Neural progenitor cell (in vitro differentiated cells): ENCODE results near the gene FGD3. TPM values are rescaled to one million over a fixed set of nuclear protein-coding genes. Genes with fewer than 3 reads are reported as not detected.

ENCODE experiments used
- DNase-seq: peaks from one replicate; pipeline ENCODE4 v3.0.0-alpha.2; 2016; ENCODE audit warnings: low spot score
- H2AFZ ChIP-seq: fragments of 200-600 bp; sonication (generic); replicated peaks from 2 replicates; pipeline ENCODE4 v1.6.1; 2016; ENCODE audit warnings: antibody characterized with exemption
- H3F3A ChIP-seq: fragments of 200-600 bp; sonication (generic); 2 replicates; pipeline ENCODE4 v1.6.1; 2016; ENCODE audit warnings: antibody characterized with exemption, low read depth
- H3K27ac ChIP-seq: fragments of 200-600 bp; sonication (generic); 2 replicates; pipeline ENCODE4 v1.5.1; 2016; ENCODE audit warnings: mild to moderate bottlenecking
- H3K27me3 ChIP-seq: fragments of 200-600 bp; sonication (generic); 2 replicates; pipeline ENCODE4 v1.6.1; 2016; ENCODE audit warnings: mild to moderate bottlenecking, moderate library complexity
- H3K36me3 ChIP-seq: fragments of 200-600 bp; sonication (generic); 2 replicates; pipeline ENCODE4 v1.5.1; 2016
- H3K4me1 ChIP-seq: fragments of 200-600 bp; sonication (generic); 2 replicates; pipeline ENCODE4 v1.6.1; 2016; ENCODE audit warnings: mixed run types
- H3K4me2 ChIP-seq: fragments of 200-600 bp; sonication (generic); 2 replicates; pipeline ENCODE4 v1.6.1; 2016
- H3K4me3 ChIP-seq: fragments of 200-600 bp; sonication (generic); 2 replicates; pipeline ENCODE4 v1.5.1; 2016
- H3K79me2 ChIP-seq: fragments of 200-600 bp; sonication (generic); 2 replicates; pipeline ENCODE4 v1.6.1; 2016; ENCODE audit warnings: low read depth
- H3K9ac ChIP-seq: fragments of 200-600 bp; sonication (generic); 2 replicates; pipeline ENCODE4 v1.6.1; 2016
- H3K9me3 ChIP-seq: fragments of 200-600 bp; sonication (generic); 2 replicates; pipeline ENCODE4 v1.5.1; 2016; ENCODE audit warnings: low read depth
- H4K20me1 ChIP-seq: fragments of 200-600 bp; sonication (generic); 2 replicates; pipeline ENCODE4 v1.6.1; 2016; ENCODE audit warnings: low read depth
- H3K27ac Mint-ChIP-seq: 3 replicates; pipeline ENCODE4 v1.8.0; 2021; ENCODE audit warnings: mixed read lengths
- H3K27me3 Mint-ChIP-seq: 2 replicates; pipeline ENCODE4 v1.8.0; 2022; ENCODE audit warnings: low read depth, mild to moderate bottlenecking, inconsistent platforms, moderate library complexity, mixed read lengths; ENCODE audit not compliant: insufficient read depth
- H3K36me3 Mint-ChIP-seq: 3 replicates; pipeline ENCODE4 v1.8.0; 2021; ENCODE audit warnings: mixed read lengths
- H3K4me1 Mint-ChIP-seq: 3 replicates; pipeline ENCODE4 v1.8.0; 2021; ENCODE audit warnings: mixed read lengths
- H3K4me3 Mint-ChIP-seq: 3 replicates; pipeline ENCODE4 v1.8.0; 2021; ENCODE audit warnings: mild to moderate bottlenecking, moderate library complexity, mixed read lengths
- H3K9me3 Mint-ChIP-seq: 3 replicates; pipeline ENCODE4 v1.8.0; 2020; ENCODE audit warnings: mixed read lengths
- EZH2 ChIP-seq: fragments of 200-600 bp; sonication (generic); IDR thresholded peaks from 2 replicates; pipeline ENCODE4 v1.6.1; 2017; ENCODE audit warnings: antibody characterized with exemption, mild to moderate bottlenecking, moderate library complexity
- EZH2phosphoT487 ChIP-seq: fragments of 200-600 bp; sonication (generic); IDR thresholded peaks from 2 replicates; pipeline ENCODE4 v1.6.1; 2017; ENCODE audit warnings: antibody characterized with exemption
- total RNA-seq: library from RNA; depleted of rRNA; stranded (reverse); fragments of >200 nt; gene quantifications from 2 replicates; pipeline ENCODE4 v1.2.3, GENCODE V29; 2015; ENCODE audit warnings: low replicate concordance
- TF ChIP-seq, protein P1 (sequence below): fragments of 200-600 bp; sonication (generic); IDR thresholded peaks from 2 replicates; pipeline ENCODE4 v1.5.1; 2017; ENCODE audit warnings: antibody characterized with exemption, mild to moderate bottlenecking

Gene FGD3
- total RNA-seq, 1 donor from 2014 or later = 0.56 TPM

DNA sequence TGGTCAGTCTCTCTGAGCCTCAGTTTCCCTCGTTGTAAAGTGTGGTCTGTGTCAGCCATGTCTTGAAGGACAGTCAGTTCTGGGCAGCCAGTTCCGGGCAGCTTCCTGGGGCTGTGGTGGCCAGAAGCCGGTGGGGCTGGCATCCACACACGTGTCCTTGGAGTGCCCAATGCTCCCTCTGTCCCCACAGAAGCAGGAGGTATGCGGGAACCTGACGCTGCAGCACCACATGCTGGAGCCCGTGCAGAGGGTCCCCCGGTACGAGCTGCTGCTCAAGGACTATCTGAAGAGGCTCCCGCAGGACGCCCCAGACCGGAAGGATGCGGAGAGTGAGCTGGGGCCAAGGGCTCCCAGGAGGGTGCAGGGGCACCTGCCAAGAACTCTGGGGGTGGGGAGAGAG is 62.7 kb downstream of the FGD3 start:
- no peak overlapping the region for H3K27ac Mint-ChIP-seq
- H3K4me3 ChIP-seq = no peak overlapping the region
- H3K9me3 Mint-ChIP-seq = no peaks in the 10 kb centered on the region
- no peaks in the 10 kb centered on the region for H3K79me2 ChIP-seq
- no peaks in the 10 kb centered on the region for H3K27me3 ChIP-seq
- no peak overlapping the region for H3K27ac ChIP-seq
- peaks cover 5% of the 10 kb centered on the region for H3K27me3 Mint-ChIP-seq
- H3K36me3 ChIP-seq = no peaks in the 10 kb centered on the region
- no peak for TF ChIP-seq EZH2
- TF ChIP-seq EZH2phosphoT487 = no peak
- TF ChIP-seq, protein P1, sequence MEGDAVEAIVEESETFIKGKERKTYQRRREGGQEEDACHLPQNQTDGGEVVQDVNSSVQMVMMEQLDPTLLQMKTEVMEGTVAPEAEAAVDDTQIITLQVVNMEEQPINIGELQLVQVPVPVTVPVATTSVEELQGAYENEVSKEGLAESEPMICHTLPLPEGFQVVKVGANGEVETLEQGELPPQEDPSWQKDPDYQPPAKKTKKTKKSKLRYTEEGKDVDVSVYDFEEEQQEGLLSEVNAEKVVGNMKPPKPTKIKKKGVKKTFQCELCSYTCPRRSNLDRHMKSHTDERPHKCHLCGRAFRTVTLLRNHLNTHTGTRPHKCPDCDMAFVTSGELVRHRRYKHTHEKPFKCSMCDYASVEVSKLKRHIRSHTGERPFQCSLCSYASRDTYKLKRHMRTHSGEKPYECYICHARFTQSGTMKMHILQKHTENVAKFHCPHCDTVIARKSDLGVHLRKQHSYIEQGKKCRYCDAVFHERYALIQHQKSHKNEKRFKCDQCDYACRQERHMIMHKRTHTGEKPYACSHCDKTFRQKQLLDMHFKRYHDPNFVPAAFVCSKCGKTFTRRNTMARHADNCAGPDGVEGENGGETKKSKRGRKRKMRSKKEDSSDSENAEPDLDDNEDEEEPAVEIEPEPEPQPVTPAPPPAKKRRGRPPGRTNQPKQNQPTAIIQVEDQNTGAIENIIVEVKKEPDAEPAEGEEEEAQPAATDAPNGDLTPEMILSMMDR = no peak
- H3K4me1 Mint-ChIP-seq = no peaks in the 10 kb centered on the region
- no peaks in the 10 kb centered on the region for H3F3A ChIP-seq
- H4K20me1 ChIP-seq = no peaks in the 10 kb centered on the region
- H3K9me3 ChIP-seq = no peaks in the 10 kb centered on the region
- no peak for DNase-seq
- no peak overlapping the region for H3K4me3 Mint-ChIP-seq
- H3K9ac ChIP-seq = no peak overlapping the region
- H3K4me1 ChIP-seq = no peaks in the 10 kb centered on the region
- H2AFZ ChIP-seq = no peak overlapping the region
- no peak overlapping the region for H3K4me2 ChIP-seq
- no peaks in the 10 kb centered on the region for H3K36me3 Mint-ChIP-seq

DNA sequence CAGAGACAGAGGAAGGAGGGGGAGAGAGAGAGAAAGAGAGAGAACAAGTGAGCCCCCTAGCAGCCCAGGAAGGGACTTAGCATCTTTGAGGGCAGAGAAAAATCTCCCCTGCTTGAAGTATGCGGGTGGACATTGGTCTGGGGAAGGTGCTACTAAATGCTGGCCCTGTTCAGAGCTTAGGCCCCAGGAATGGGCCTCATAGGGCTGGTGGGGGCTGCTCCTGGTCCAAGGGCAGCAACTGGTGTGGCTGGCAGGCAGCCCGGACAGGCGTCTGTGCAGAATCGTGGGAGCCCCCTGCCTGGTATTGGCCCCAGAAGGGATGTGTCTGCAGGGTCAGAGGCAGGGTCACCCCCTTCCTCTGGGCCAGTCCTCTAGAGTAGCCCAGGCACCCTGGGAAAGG is 63.4 kb downstream of the FGD3 start:
- Histone ChIP-seq H3K4me2 (no peak overlapping the region), H4K20me1 (no peaks in the 10 kb centered on the region), H3K9me3 (no peaks in the 10 kb centered on the region), H3K4me3 (no peak overlapping the region), H3K27ac (no peak overlapping the region), H3K79me2 (no peaks in the 10 kb centered on the region), H3F3A (no peaks in the 10 kb centered on the region), H3K4me1 (no peaks in the 10 kb centered on the region), H3K36me3 (no peaks in the 10 kb centered on the region), H3K27me3 (no peaks in the 10 kb centered on the region), H2AFZ (no peak overlapping the region), H3K9ac (no peak overlapping the region)
- Mint-ChIP-seq H3K27ac (no peak overlapping the region), H3K4me1 (no peaks in the 10 kb centered on the region), H3K36me3 (no peaks in the 10 kb centered on the region), H3K27me3 (peaks cover 5% of the 10 kb centered on the region), H3K4me3 (no peak overlapping the region), H3K9me3 (no peaks in the 10 kb centered on the region)
- TF ChIP-seq, protein P1 = no peak
- TF ChIP-seq EZH2 = no peak
- no peak for TF ChIP-seq EZH2phosphoT487
- DNase-seq = peak; percentile 26

DNA sequence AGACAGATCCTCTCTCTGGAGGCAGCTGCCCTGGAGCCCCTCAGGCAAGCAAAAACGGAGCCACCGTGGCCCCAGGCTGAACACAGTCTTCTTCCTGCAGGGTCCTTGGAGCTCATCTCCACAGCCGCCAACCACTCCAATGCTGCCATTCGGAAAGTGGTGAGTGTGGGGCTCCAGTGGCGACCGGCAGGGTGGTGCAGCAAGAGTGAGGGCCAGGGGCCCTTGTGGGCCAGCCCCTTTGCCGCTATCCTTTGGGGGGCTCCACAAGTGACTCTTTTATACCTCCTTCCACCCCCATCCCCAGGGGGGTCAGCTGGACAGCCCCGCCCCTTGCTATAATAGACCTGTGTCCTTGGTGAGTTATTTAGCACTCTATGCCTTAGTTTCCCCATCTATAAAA is 63.8 kb downstream of the FGD3 start:
- no peaks in the 10 kb centered on the region for H3K9me3 ChIP-seq

More for the DNA sequence above, 63.8 kb downstream of the FGD3 start:
- Histone ChIP-seq H3K9ac (no peak overlapping the region), H3K27me3 (no peaks in the 10 kb centered on the region), H3K79me2 (no peaks in the 10 kb centered on the region), H3K4me1 (no peaks in the 10 kb centered on the region), H2AFZ (no peak overlapping the region), H3K4me3 (no peak overlapping the region), H3K4me2 (no peak overlapping the region), H3F3A (no peaks in the 10 kb centered on the region), H3K36me3 (no peaks in the 10 kb centered on the region), H3K27ac (no peak overlapping the region), H4K20me1 (no peaks in the 10 kb centered on the region)
- H3K36me3 Mint-ChIP-seq = no peaks in the 10 kb centered on the region
- TF ChIP-seq, protein P1 = no peak
- TF ChIP-seq EZH2 (no peak), EZH2phosphoT487 (no peak)
- peaks cover 5% of the 10 kb centered on the region for H3K27me3 Mint-ChIP-seq
- H3K4me3 Mint-ChIP-seq = no peak overlapping the region
- H3K9me3 Mint-ChIP-seq = no peaks in the 10 kb centered on the region
- no peaks in the 10 kb centered on the region for H3K4me1 Mint-ChIP-seq
- no peak overlapping the region for H3K27ac Mint-ChIP-seq
- DNase-seq = no peak
